ENCODE data around the gene ACAP1.

ACAP1 gene

GRCh38 chr17:7306911-7307685 is 29.2 kb upstream of the ACAP1 start, which contains the start of gene EIF5A:
Gene EIF5A (plus strand): TSS chr17:7307628. CDS start chr17:7309636, 2,008 bp downstream.
- peak; percentile 100 for DNase-seq (ENCODE audit: low read depth)
- H3K4me3 ChIP-seq (replicated peaks; ENCODE audit: low read depth, low read length) = peak within 1 kb of the TSS; percentile 97
- TF ChIP-seq CTCF (IDR thresholded peaks at IDR 0.05; ENCODE audit: low read length, missing control alignments) = no peak

- no peak for TF ChIP-seq CTCF (IDR thresholded peaks at IDR 0.05; ENCODE audit: low read length, missing control alignments)
- H3K4me3 ChIP-seq (replicated peaks; ENCODE audit: low read depth, low read length) = peak overlapping the region; percentile 97
- DNase-seq (ENCODE audit: low read depth) = peak; percentile 35
Observed at GRCh38 chr17:7307686-7308624, 28.4 kb upstream of the ACAP1 start.

- TF ChIP-seq CTCF (IDR thresholded peaks at IDR 0.05; ENCODE audit: low read length, missing control alignments) = no peak
- DNase-seq (ENCODE audit: low read depth) = peak; percentile 79
- peak overlapping the region; percentile 97 for H3K4me3 ChIP-seq (replicated peaks; ENCODE audit: low read depth, low read length)
Observed at GRCh38 chr17:7308625-7309433, 27.5 kb upstream of the ACAP1 start.

- H3K4me3 ChIP-seq (replicated peaks; ENCODE audit: low read depth, low read length) = peak overlapping the region; percentile 97
- no peak for TF ChIP-seq CTCF (IDR thresholded peaks at IDR 0.05; ENCODE audit: low read length, missing control alignments)
- no peak for DNase-seq (ENCODE audit: low read depth)
Observed at GRCh38 chr17:7309628-7310027, 26.7 kb upstream of the ACAP1 start.

- DNase-seq (ENCODE audit: low read depth) = no peak
- H3K4me3 ChIP-seq (replicated peaks; ENCODE audit: low read depth, low read length) = no peak overlapping the region
- TF ChIP-seq CTCF (IDR thresholded peaks at IDR 0.05; ENCODE audit: low read length, missing control alignments) = no peak
Observed at GRCh38 chr17:7311110-7311705, 25.1 kb upstream of the ACAP1 start.

- TF ChIP-seq CTCF (IDR thresholded peaks at IDR 0.05; ENCODE audit: low read length, missing control alignments) = no peak
- no peak overlapping the region for H3K4me3 ChIP-seq (replicated peaks; ENCODE audit: low read depth, low read length)
- DNase-seq (ENCODE audit: low read depth) = no peak
Observed at GRCh38 chr17:7312432-7313087, 23.8 kb upstream of the ACAP1 start.
